ENCODE measurements around the gene PGBD5.

Gene PGBD5

DNA sequence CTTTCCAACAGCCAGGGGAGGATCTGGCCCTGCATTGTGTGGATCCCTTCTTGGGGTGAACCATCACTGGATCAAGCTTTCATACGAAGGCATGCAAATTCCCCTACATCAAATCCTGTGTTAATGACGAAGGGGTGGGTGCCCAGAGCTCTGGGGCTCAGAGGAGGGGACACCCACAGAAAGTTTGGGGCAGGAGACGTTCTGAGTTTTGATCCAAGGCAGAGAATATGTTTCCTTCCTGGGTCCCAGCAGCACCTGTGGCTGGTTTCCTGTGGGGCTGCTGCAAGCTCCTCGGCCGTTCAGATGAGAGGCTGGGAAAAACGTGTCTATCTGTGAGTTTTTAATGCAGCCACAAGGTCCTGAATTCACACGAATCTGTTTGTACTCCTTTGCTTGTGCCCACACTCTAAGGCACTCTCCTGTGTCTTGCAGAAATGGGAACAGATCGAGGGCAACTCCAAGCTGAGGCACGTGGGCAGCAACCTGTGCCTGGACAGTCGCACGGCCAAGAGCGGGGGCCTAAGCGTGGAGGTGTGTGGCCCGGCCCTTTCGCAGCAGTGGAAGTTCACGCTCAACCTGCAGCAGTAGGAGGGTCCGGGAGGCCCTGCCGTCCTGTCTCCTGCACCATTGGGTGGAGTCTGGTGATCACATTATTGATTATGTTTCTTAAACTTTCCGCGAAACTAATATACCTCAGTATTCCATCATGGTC is 147.1 kb downstream of the PGBD5 start:
- DNase-seq (ENCODE audit: low read depth), result no peak

DNA sequence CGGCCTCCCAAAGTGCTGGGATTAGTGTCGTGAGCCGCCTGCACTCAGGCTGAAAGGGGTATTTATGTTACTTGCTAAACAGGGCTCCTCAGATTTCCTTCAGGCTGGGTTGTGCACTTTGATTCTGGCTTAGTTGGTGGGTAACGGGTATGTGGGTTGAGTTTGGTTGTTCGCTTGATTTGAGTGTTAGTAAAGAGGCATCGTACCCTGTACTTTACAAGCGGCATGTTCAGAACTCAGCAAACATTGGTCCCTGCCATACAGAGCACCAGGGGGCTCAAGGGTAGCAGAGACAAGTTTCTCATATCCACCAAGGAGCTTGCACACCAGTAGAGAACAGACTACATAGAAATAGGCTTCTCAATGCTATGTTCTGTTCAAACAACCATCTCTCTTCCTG is 147.8 kb downstream of the PGBD5 start:
- DNase-seq (ENCODE audit: low read depth), result no peak

DNA sequence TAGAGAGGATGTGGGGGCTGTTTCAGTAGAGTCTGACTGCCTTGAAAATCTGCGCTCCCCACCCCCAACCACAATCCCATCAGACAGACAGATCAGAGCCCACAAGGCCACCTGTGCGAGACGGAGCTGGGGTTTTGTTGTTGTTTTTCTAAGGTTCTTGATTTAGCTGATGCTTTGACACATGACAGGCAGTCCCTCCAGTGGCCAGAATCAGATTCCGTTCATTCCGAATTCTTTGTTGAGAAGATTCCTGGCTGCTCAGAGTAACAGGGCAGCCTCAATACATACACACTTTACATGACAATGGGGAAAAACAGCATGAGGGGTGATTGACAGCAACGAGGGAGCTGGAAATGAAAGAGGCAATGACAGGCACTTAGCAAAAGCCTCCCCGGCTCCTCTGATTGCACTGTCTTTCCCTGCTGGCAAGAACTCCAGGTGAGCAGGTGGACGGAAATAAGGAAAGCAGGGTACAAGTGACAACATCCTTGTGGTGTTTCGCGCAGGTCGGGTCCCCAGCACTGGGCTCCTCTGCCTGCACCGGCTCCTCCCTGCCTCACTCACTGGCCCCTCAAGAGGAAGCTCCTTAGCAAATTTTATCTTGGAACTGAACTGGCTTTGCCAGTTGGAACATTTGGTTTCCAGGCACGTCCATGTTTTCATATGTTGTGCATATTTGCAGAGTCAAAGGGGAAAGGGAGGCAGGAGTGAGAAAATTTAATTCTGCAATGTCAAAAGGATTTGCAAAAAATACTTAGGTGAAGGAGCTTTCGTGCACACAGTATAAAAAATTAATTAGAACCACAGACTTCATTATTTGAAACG is 148.7 kb downstream of the PGBD5 start:
- no peak for DNase-seq (ENCODE audit: low read depth)

GRCh38 chr1:230276401-230276800 is 149.7 kb downstream of the PGBD5 start:
- no peak for DNase-seq (ENCODE audit: low read depth)

DNA sequence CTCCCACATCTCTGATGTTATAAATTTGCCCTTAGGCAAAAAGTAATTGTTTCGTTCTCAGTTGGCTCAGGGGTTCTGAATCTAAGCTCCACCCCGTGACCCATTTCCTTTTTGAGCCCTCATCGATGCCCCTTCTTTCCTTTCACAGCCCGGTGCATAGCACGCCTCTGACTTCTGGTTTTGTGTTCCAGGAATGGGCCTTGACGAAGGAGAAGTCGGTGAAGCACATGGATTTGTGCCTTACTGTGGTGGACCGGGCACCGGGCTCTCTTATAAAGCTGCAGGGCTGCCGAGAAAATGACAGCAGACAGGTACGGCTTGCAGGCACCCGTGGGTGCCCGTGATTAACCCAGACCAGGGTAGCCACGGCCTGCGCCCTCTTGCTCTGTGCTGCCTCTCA is 151.9 kb downstream of the PGBD5 start:
- DNase-seq (ENCODE audit: low read depth), result no peak

GRCh38 chr1:230273141-230273710 is 152.9 kb downstream of the PGBD5 start:
- DNase-seq (ENCODE audit: low read depth), result no peak

DNA sequence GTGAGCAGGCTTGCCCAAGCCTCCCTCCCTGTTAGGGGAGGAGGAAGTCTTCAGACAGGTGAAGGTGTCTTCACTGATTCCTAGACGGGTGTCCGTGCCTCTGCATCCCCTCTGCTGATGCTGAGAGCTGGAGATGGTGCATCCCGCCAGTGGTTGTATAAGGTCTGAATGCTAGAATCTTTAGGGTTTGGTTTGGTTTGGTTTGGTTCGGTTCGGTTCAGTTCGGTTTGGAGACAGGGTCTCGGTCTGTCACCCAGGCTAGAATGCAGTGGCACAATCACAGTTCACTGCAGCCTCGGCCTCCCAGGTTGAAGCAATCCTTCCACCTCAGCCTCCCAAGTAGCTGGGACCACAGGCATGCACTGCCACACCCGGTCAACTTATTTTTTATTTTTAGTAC is 153.6 kb downstream of the PGBD5 start:
- no peak for DNase-seq (ENCODE audit: low read depth)

DNA sequence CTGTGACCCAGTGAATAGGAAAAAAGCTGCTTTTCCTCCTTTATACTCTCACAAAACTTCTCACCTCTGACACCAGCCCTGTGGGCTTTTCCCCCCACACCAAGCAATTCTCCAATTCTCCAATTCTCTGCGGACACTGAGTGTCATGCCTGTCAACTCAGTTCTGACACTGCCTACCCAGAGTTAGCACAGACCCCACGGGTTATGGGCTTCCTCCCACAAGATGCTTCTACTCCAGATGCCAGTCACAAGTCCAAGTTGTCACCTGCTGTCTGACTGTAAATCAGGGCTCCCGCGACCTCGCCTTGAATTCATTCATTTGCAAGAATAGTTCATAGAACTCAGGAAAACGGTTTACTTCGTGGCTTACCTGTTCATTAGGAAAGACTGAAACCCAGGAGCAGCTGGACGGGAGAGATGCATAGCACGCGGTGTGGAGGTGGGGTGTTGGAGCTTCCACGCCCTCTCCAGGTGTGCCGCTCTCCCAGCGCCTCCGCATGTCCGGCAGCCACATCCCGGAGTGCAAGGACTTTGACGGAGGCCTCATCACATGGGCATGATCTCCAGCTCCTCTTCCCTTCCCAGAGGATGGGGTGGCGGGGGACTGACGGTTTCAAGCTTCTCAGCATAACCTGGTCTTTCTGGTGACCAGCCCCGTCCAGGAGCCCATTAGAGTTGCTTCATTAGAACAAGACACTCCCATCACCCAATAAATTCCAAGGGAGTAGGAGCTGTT is 154.7 kb downstream of the PGBD5 start:
- no peak for DNase-seq (ENCODE audit: low read depth)

GRCh38 chr1:230270559-230271281 is 155.4 kb downstream of the PGBD5 start:
- no peak for DNase-seq (ENCODE audit: low read depth)

DNA sequence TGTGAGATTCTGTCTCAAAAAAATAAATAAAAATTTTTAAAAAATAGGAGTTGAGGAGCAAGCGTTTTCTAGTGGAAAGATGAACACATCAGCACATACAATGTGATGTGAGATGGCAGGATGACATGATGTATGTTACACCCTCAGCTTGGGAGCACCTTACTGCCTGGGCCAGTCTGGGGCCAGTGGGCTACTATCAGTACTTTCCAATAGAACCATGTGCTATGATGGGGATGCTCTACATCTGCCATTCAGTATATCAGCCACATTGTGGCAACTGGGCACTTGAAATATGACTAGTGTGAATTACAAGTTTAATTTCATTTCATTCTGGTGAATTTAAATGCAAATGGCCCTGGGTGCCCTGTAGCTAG is 156.0 kb downstream of the PGBD5 start:
- DNase-seq (ENCODE audit: low read depth), result no peak

GRCh38 chr1:230268371-230269170 is 157.6 kb downstream of the PGBD5 start:
- no peak for DNase-seq (ENCODE audit: low read depth)

GRCh38 chr1:230267338-230268065 is 158.6 kb downstream of the PGBD5 start:
- no peak for DNase-seq (ENCODE audit: low read depth)

GRCh38 chr1:230266456-230266855 is 159.7 kb downstream of the PGBD5 start:
- DNase-seq (ENCODE audit: low read depth), result no peak

- DNase-seq (ENCODE audit: low read depth), result no peak
Observed at GRCh38 chr1:230265200-230266115, 160.7 kb downstream of the PGBD5 start.
